ENCODE measurements around the gene SIMC1. TPM values are rescaled to one million over a fixed set of nuclear protein-coding genes. Genes with fewer than 3 reads are reported as not detected.

SIMC1 gene
- total RNA-seq, 2 donors from 2014 or later: 10.4 to 21.8 TPM

- Histone ChIP-seq H3K36me3 (replicated peaks in 1 of 2; ENCODE audit: insufficient read depth in 1 of 2, low read depth in 2 of 2) (peaks cover 0 to 15% of the 10 kb centered on the region in 2 donors), H3K9me3 (no peaks in the 10 kb centered on the region), H3K27ac (no peak overlapping the region), H3K4me1 (peaks cover 29% of the 10 kb centered on the region), H3K27me3 (no peaks in the 10 kb centered on the region), H3K4me3 (no peak overlapping the region)
- DNase-seq (no peak), ATAC-seq (no peak)
- no peak for TF ChIP-seq POLR2A (IDR thresholded peaks at IDR 0.05)
- TF ChIP-seq CTCF (IDR thresholded peaks at IDR 0.05): no peak
- WGBS, 2 donors: 88 to 93% methylated on average over 1 of the region's 1 CpG
- intact Hi-C loops (cut with DNase I): no loop called here
Observed at GRCh38 chr5:176386491-176386890, 148.3 kb downstream of the SIMC1 start.

GRCh38 chr5:176387384-176387925, 149.2 kb downstream of the SIMC1 start:
- no peak overlapping the region for H3K27ac ChIP-seq
- TF ChIP-seq POLR2A (IDR thresholded peaks at IDR 0.05) (no peak), CTCF (IDR thresholded peaks at IDR 0.05) (no peak)
- no peak for ATAC-seq
- peaks cover 0 to 15% of the 10 kb centered on the region in 2 donors for H3K36me3 ChIP-seq (replicated peaks in 1 of 2; ENCODE audit: insufficient read depth in 1 of 2, low read depth in 2 of 2)
- H3K9me3 ChIP-seq: no peaks in the 10 kb centered on the region
- 43% methylated on average over 8 of the region's 8 CpGs for WGBS, 2 donors
- H3K4me3 ChIP-seq: peak overlapping the region in 1 of 2 donors; percentile 67
- no peaks in the 10 kb centered on the region for H3K27me3 ChIP-seq
- DNase-seq: no peak
- H3K4me1 ChIP-seq: peaks cover 29% of the 10 kb centered on the region
- intact Hi-C loops (cut with DNase I): no loop called here

GRCh38 chr5:176388003-176388443, 149.8 kb downstream of the SIMC1 start:
- H3K27ac ChIP-seq: peak overlapping the region in 3 of 4 donors; percentile 92 to 96 (median 93)
- DNase-seq (no peak), ATAC-seq (no peak)
- no peaks in the 10 kb centered on the region for H3K9me3 ChIP-seq
- H3K36me3 ChIP-seq (replicated peaks in 1 of 2; ENCODE audit: insufficient read depth in 1 of 2, low read depth in 2 of 2): peaks cover 0 to 14% of the 10 kb centered on the region in 2 donors
- 0% methylated on average over 19 to 29 of the region's 29 CpGs for WGBS, 2 donors
- TF ChIP-seq CTCF (IDR thresholded peaks at IDR 0.05) (no peak), POLR2A (IDR thresholded peaks at IDR 0.05) (no peak)
- intact Hi-C loops (cut with DNase I): no loop called here
- H3K27me3 ChIP-seq: no peaks in the 10 kb centered on the region
- H3K4me1 ChIP-seq: peaks cover 29% of the 10 kb centered on the region
- H3K4me3 ChIP-seq: peak overlapping the region; percentile 65 to 67

GRCh38 chr5:176388444-176389134, 150.4 kb downstream of the SIMC1 start, which contains the start of the genes HIGD2A and NOP16:
Gene HIGD2A, plus strand, starts transcription at chr5:176388751. Its CDS starts 69 bp downstream, at chr5:176388820.
Gene NOP16, minus strand, starts transcription at chr5:176388598. Its CDS starts 59 bp downstream, at chr5:176388539.
- peak; percentile 95 for ATAC-seq
- peaks cover 0 to 8% of the 10 kb centered on the region in 2 donors for H3K36me3 ChIP-seq (replicated peaks in 1 of 2; ENCODE audit: insufficient read depth in 1 of 2, low read depth in 2 of 2)
- 1% methylated on average over 40 to 47 of the region's 47 CpGs for WGBS, 2 donors
- H3K4me3 ChIP-seq: peak within 1 kb of the TSS; percentile 65 to 67
- H3K27ac ChIP-seq: peak within 1 kb of the TSS; percentile 92 to 97 (median 94)
- H3K4me1 ChIP-seq: peaks cover 29% of the 10 kb centered on the region
- intact Hi-C loops (cut with DNase I): no loop called here
- H3K9me3 ChIP-seq: no peaks in the 10 kb centered on the region
- peak; percentile 99 to 100 (median 99) for DNase-seq
- no peaks in the 10 kb centered on the region for H3K27me3 ChIP-seq
- TF ChIP-seq POLR2A (IDR thresholded peaks at IDR 0.05) (no peak), CTCF (IDR thresholded peaks at IDR 0.05) (peak in 4 of 7 experiments; percentile 26 to 54 (median 44))
